HG03039 (cell line): Measurements from ENCODE around the gene IMP3.

Experiments used
- ATAC-seq: cut with Tn5 transposase; IDR thresholded peaks from one replicate; pipeline ENCODE4 v1.9.1; 2021; ENCODE audit warnings: mild to moderate bottlenecking, moderate library complexity; ENCODE audit not compliant: unreplicated experiment

The IMP3 gene

GRCh38 chr15:75625542-75626347 lies 14.3 kb downstream of the IMP3 start, which contains the start of gene SNUPN:
Gene SNUPN (minus strand): TSS chr15:75625725. CDS start chr15:75621051, 4,674 bp downstream.
- ATAC-seq, result peak; percentile 76

- no peak for ATAC-seq
Observed at GRCh38 chr15:75622505-75622904, 17.5 kb downstream of the IMP3 start.

GRCh38 chr15:75620841-75621391 lies 19.1 kb downstream of the IMP3 start:
- no peak for ATAC-seq

GRCh38 chr15:75620058-75620820 lies 19.8 kb downstream of the IMP3 start:
- ATAC-seq, result no peak

- ATAC-seq, result no peak
Observed at GRCh38 chr15:75616766-75617165, 23.3 kb downstream of the IMP3 start.

GRCh38 chr15:75606711-75607699 lies 33.0 kb downstream of the IMP3 start:
- ATAC-seq, result no peak

GRCh38 chr15:75606026-75606425 lies 34.0 kb downstream of the IMP3 start:
- no peak for ATAC-seq

- no peak for ATAC-seq
Observed at GRCh38 chr15:75599401-75599800, 40.6 kb downstream of the IMP3 start.

GRCh38 chr15:75598361-75598760 lies 41.7 kb downstream of the IMP3 start:
- ATAC-seq, result no peak

- no peak for ATAC-seq
Observed at GRCh38 chr15:75597667-75598341, 42.2 kb downstream of the IMP3 start.

- ATAC-seq, result no peak
Observed at GRCh38 chr15:75596703-75597345, 43.2 kb downstream of the IMP3 start.

- ATAC-seq, result no peak
Observed at GRCh38 chr15:75594276-75594675, 45.7 kb downstream of the IMP3 start.

- no peak for ATAC-seq
Observed at GRCh38 chr15:75591655-75592364, 48.2 kb downstream of the IMP3 start.

GRCh38 chr15:75590239-75590638 lies 49.8 kb downstream of the IMP3 start:
- no peak for ATAC-seq
